MG63 (cell line): ENCODE data around the gene TMEM61. TPM values are rescaled to one million over a fixed set of nuclear protein-coding genes. Genes with fewer than 3 reads are reported as not detected.
A peak's percentile ranks its signal among the peaks of the same experiment; 100 is the strongest.
"Not testable (repeated sequence)": the region's sequence is repeated elsewhere in the genome, so short reads cannot be mapped to it uniquely, and the experiment has no call there.

Experiments used
- DNase-seq: peaks from one replicate; pipeline ENCODE4 v3.0.0-alpha.2; 2020
- H3K27me3 ChIP-seq: fragments of 250-450 bp; sonication (Bioruptor Pico); 2 replicates; pipeline ENCODE4 v1.5.1; 2020; ENCODE audit warnings: mild to moderate bottlenecking, moderate library complexity
- H3K36me3 ChIP-seq: fragments of 250-450 bp; sonication (Bioruptor Pico); 2 replicates; pipeline ENCODE4 v1.5.1; 2020; ENCODE audit warnings: mild to moderate bottlenecking, moderate library complexity
- H3K4me3 ChIP-seq: fragments of 250-450 bp; sonication (Bioruptor Pico); 2 replicates; pipeline ENCODE4 v1.5.1; 2020; ENCODE audit warnings: mild to moderate bottlenecking, moderate library complexity
- H3K9me3 ChIP-seq: fragments of 250-450 bp; sonication (Bioruptor Pico); 2 replicates; pipeline ENCODE4 v1.5.1; 2020; ENCODE audit warnings: mild to moderate bottlenecking, moderate library complexity
- total RNA-seq: library from RNA; depleted of rRNA; stranded (reverse); fragments of >200 nt; shearing (Covaris generic); gene quantifications from 2 replicates; pipeline ENCODE4 v1.2.3, GENCODE V29; 2014; ENCODE audit warnings: low replicate concordance

TMEM61 gene
- total RNA-seq, 1 experiment from 2014 or later = not detected

DNA sequence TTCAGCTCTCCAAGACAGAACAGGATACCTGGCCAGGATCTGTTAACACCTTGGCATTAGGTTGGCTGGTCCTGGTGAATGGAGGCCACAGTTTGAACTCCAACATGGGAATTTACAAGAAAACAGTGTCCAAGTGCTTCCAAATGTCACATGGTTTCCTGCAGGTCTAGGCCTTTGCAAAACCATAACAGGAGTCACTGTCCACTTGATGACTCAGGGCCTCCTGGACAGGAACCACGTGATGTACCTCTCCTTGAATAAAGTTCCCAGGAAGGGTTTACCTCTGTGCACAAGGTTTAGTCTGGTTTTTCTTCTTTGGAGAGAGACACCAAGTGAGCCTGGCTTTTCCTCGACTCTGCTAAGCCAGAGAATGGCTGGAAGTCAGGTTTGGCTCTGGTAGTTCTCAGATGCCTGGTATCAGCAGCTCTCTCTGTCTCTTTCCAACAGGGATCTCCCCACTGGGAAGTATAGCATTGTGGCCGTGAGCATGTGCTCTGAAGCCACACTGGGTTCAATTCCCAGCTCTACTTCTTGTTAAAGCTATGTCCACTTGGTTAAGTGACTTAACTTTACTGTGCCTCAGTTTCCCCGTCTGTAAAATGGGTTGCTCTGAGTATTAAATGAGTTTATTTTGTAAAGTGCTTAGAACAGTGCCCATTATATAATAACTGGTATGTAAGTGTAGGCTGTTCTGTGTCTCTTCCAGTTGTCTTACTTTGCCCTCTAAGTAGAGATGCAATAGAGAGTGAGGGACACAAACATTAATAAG, 27.3 kb upstream of the TMEM61 start:
- DNase-seq = no peak

DNA sequence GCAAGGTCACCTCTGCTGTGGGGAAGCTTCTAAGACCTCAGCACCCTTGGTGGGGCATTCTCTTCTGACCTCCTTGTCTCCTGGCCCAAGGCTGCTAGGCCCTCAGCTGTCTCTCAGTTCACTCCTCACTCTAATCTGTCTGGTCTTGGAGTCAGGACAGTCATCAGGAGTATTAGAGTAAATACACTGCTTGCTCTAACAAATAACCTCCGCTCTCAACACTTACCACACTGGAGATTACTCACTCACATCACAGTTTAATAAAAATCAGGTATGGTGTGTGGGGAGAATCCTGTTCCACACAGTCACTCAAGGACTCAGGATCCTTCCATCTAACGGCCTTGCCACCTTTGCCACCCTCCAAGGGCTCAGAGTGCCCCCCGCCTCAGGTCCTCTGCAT, 26.6 kb upstream of the TMEM61 start:
- no peak for DNase-seq
- H3K4me3 ChIP-seq = no peak overlapping the region
- peaks cover 8% of the 10 kb centered on the region for H3K9me3 ChIP-seq
- no peaks in the 10 kb centered on the region for H3K27me3 ChIP-seq
- H3K36me3 ChIP-seq = no peaks in the 10 kb centered on the region

More for the DNA sequence above, 27.3 kb upstream of the TMEM61 start:
- no peaks in the 10 kb centered on the region for H3K36me3 ChIP-seq
- H3K9me3 ChIP-seq = peaks cover 5% of the 10 kb centered on the region
- H3K27me3 ChIP-seq = no peaks in the 10 kb centered on the region
- H3K4me3 ChIP-seq = no peak overlapping the region

DNA sequence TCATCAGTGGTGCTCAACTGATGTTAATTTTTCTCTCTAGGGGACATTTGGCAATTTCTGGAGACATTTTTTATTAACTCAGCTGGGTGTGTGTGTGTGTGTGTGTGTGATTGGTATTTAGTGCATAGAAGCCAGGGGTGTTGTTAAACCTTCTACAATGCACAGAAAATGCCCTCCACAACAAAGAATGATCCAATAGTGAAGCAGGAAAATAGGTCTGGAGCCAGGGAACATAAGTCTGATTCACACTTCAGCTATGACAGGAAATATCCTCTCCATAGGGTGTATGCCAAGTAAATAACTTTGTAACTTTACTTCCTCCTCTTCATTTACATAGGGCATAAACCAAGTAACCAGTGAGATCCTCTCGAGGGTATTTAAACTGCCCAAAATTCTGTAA, 25.1 kb upstream of the TMEM61 start:
- Histone ChIP-seq H3K36me3 (no peaks in the 10 kb centered on the region), H3K9me3 (peaks cover 8% of the 10 kb centered on the region), H3K4me3 (no peak overlapping the region), H3K27me3 (no peaks in the 10 kb centered on the region)
- peak; percentile 54 for DNase-seq

DNA sequence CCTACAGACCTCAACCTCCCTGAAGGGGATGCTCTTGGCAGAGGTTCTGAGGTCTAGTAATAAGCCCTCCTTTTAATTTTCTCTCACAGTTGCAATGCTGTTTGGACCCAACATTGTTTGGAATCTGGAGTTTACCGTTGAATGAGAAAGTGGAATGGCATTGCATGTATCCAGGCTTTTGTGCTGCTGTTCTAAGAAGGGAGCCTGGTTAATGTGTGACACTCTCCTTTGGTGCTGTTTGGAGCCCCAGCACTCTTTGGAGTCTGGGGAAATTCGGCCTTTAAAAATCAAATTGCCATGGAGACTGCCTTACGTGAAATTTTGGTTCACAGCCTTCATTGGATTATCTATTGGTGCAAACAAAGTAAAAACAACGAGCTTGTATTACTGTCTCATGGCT, 23.7 kb upstream of the TMEM61 start:
- H3K36me3 ChIP-seq = no peaks in the 10 kb centered on the region
- no peak for DNase-seq
- no peaks in the 10 kb centered on the region for H3K27me3 ChIP-seq
- H3K9me3 ChIP-seq = peaks cover 8% of the 10 kb centered on the region
- no peak overlapping the region for H3K4me3 ChIP-seq

DNA sequence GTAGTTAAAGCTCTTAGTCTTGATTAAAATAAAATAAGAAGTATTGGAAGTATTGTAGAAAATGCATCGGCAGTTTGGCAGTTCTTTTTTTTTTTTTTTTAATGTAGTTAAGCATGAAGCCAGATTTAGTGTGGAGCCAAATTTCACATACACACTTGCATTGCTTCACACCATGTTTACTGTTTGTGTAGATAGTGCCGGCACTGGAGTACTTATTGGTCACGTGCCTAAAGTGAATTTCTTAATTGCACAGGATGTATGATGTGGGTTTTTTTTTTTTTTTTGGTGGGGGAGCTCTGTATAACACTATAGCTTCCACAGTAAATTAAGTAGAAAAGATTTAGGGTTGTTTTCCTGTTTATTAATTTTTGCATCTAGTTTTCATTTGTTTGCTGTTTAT, 21.2 kb upstream of the TMEM61 start:
- no peak for DNase-seq
- H3K36me3 ChIP-seq = no peaks in the 10 kb centered on the region
- H3K4me3 ChIP-seq = no peak overlapping the region
- peaks cover 8% of the 10 kb centered on the region for H3K9me3 ChIP-seq
- H3K27me3 ChIP-seq = no peaks in the 10 kb centered on the region

DNA sequence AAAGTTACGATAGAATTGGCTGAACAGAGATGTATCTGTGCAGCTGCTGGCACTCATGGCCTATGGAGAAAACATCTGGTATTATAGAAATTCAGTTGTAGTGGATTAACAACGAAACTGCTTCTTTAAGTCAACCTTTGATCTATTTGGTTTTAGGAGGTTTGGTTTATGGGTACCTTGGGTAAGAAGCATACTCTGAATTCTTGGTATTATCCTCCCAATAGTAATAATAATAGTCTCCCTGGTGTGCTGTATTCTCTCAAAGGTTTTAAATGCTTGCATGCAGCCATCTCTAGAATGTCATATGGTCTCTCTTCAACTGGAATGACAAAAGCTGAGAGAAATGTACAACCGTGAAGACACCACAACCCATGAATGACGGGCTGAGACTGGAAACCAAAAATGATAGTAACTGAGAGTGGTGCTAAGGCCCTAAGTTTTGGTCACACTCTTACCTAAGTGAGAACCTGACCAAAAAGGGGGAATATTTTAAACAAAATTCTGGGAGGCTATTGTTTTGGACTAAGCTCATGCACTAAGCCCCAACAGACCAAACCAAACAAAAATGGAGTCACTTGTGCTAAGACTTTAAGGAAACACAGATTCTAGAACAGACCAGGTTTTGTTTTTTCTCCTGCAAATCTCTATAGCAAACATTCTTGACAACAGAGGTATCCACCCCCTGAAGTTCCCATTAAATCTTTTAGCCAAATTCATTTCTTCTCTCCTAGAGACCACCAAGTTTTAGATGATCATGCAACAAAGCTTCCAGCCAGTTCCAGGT, 17.6 kb upstream of the TMEM61 start:
- Histone ChIP-seq H3K9me3 (peaks cover 5% of the 10 kb centered on the region), H3K4me3 (no peak overlapping the region), H3K27me3 (no peaks in the 10 kb centered on the region), H3K36me3 (no peaks in the 10 kb centered on the region)
- no peak for DNase-seq

DNA sequence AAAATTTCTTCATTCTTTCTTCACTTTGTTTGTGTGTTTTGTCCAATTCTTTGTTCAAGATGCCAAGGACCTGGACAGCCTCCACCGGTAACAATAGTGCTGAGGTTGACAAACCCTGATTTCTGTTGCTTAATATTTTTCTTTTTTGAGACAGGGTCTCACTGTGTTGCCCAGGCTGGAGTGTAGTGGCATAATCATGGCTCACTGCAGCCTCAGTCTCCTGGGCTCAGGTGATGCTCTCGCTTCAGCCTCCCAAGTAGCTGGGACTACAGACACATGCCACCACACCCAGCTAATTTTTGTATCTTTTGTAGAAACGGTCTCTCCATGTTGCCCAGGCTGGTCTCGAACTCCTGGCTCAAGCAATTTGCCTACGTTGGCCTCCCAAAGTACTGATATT, 16.6 kb upstream of the TMEM61 start:
- not testable (repeated sequence) for H3K4me3 ChIP-seq, H3K27me3 ChIP-seq, DNase-seq, H3K9me3 ChIP-seq, H3K36me3 ChIP-seq

DNA sequence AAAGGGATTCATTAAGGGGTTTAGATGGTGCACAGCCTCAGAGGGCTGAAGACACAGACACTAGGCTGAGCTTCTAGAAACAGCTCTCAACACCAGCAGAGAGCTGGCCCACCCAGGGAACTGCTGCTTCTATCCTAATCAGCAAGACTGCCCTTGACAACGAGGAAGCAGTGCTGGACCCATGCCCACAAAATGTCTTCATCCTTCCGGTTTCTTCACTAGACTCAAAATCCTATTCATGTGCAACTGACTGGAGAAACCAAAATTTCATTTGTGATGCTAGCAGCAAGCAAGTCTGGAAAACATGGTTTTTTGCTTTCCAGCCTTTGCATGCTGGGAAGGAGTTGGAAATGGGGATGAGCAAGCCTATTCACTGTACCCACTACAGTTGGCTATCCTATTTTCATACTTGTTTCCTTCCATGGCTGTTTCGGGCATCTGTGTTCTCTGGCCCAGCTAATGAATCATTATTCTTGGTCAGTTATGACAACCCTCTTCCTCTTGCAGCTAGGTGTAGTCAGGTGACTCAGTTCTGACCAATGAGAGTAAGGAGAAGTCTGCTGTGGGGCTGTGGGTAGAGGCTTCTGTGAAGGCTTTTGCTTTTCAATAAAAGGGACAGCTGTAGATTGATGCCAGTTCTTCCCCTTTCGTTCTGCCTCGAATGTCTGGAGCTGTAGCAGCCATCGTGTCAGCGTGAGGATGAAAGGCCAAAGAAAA, 14.6 kb upstream of the TMEM61 start:
- Histone ChIP-seq H3K36me3 (no peaks in the 10 kb centered on the region), H3K9me3 (no peaks in the 10 kb centered on the region), H3K4me3 (no peak overlapping the region), H3K27me3 (no peaks in the 10 kb centered on the region)
- DNase-seq = peak; percentile 62

DNA sequence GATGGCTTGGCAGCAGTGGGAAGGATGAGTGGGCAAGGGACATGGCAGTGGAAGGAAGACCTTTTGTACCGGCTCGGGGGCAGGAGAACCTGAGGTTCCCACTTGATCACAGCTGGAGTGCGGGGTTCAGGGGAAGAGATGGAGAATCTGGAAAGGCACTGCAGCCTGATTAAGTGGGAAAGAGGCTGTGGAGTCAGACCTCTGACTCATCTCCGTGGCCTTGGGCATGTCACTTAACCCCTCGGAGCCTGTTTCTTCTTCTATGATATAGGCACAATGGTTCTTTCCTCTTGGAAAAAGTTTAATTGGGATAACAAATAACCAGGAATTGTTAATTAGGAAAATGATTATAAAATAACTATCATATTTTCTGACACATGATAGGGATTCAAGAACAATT, 13.1 kb upstream of the TMEM61 start:
- DNase-seq = no peak
- Histone ChIP-seq H3K27me3 (no peaks in the 10 kb centered on the region), H3K4me3 (no peak overlapping the region), H3K9me3 (no peaks in the 10 kb centered on the region), H3K36me3 (no peaks in the 10 kb centered on the region)

DNA sequence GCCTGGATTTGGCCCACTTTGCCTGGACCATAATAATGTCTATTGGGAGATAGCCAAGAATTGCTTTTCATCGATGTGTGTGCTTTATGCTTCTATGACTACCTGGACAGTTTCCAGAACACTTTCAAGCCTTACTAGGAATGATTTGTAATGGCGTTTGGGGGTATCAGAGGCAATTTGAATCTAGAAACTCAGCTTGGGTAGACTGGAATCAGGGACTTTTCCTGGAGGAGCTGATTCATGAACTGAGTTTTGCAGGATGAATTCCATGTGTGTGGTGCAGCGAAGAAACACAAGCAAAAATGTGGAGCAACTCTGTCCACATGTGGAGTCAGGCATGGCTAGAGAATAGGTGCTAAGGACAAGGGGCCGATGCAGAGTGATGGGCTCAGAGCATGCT, 11.9 kb upstream of the TMEM61 start:
- Histone ChIP-seq H3K4me3 (no peak overlapping the region), H3K27me3 (no peaks in the 10 kb centered on the region), H3K36me3 (no peaks in the 10 kb centered on the region), H3K9me3 (no peaks in the 10 kb centered on the region)
- DNase-seq = no peak

DNA sequence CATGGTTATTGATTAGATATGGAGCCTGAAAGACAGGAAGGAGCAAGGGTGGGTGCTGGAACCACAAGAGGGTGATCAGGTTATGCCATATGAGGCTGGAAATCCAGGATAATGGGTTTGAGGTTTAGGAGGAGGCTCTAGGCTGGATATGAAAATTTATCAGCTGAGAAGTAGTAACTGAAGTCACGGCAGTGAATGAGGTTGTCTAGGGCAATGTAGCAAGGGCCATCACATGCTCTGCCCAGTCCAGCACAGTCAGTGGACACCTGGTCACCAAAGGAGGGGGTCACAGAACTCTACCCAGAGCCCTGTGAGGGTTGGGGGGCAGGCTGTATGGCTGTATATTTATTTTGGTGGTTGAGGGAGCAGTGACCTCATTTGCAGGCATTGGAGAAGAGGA, 10.5 kb upstream of the TMEM61 start:
- H3K4me3 ChIP-seq = no peak overlapping the region
- H3K36me3 ChIP-seq = no peaks in the 10 kb centered on the region
- no peaks in the 10 kb centered on the region for H3K9me3 ChIP-seq
- no peaks in the 10 kb centered on the region for H3K27me3 ChIP-seq
- DNase-seq = no peak

DNA sequence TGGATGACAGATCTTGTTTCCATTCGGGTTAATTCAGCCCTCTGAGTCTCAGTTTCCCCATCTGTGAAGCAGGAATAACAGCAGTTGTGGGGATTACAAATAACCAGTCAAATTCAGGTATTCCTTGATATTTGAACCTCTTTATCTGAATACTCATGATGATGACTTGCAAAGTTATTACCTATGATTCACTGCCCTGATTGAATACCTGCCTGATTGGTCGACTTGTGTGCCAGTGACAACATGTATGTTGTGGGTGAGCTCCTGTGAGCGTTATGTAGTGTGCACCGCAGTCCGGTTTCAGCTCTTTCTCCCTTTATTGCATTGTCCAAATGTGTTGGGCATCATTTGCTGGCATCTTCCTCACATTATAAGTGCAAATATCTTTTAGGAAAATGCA, 9.5 kb upstream of the TMEM61 start:
- no peak for DNase-seq

DNA sequence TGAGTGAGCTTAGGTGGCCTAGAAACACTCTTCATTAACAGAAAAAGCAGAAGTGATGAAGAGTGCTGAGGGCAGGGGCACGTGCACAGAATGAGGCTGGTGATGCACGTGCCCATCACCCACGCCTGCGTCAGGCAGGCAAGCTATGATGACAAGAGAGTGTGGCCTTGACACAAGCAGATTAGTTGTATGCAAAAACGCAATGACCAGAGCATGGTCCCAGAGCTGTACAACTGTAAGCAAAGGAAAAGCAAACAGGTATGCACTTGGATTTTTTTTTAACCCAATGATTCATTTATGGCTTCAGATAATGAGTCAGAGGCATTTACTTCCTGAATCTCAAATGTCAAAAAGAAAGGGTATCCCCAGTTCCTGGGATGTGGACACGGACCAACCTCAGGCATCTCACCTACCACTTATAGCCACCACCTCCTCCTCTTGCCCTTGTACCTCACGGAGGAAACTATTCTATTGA, 9.1 kb upstream of the TMEM61 start:
- H3K9me3 ChIP-seq = no peaks in the 10 kb centered on the region
- H3K4me3 ChIP-seq = no peak overlapping the region
- H3K36me3 ChIP-seq = no peaks in the 10 kb centered on the region
- DNase-seq = no peak
- H3K27me3 ChIP-seq = no peaks in the 10 kb centered on the region

More for the DNA sequence above, 9.5 kb upstream of the TMEM61 start:
- Histone ChIP-seq H3K9me3 (no peaks in the 10 kb centered on the region), H3K27me3 (no peaks in the 10 kb centered on the region), H3K4me3 (no peak overlapping the region), H3K36me3 (no peaks in the 10 kb centered on the region)

DNA sequence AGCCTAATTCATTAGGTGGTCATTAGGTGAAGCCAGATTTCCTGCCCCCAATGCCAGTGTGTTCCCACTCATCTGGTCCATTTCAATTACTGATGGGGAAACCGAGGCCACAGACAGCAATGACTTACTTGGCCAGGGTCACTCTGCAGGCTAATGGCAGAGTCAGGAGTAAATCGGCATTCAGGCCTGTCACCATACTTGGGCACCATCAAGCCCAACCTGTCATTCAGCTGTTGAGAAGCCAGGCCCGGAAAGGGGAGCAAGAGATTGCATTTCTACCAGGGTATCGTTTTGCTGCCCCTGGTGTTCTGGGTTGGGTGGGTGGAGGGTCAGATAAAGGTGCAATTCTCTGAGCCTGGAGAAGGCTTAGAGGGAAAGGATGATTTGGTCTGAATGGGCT, 8.0 kb upstream of the TMEM61 start:
- H3K27me3 ChIP-seq = no peaks in the 10 kb centered on the region
- no peak for DNase-seq
- no peak overlapping the region for H3K4me3 ChIP-seq
- H3K9me3 ChIP-seq = no peaks in the 10 kb centered on the region
- no peaks in the 10 kb centered on the region for H3K36me3 ChIP-seq

DNA sequence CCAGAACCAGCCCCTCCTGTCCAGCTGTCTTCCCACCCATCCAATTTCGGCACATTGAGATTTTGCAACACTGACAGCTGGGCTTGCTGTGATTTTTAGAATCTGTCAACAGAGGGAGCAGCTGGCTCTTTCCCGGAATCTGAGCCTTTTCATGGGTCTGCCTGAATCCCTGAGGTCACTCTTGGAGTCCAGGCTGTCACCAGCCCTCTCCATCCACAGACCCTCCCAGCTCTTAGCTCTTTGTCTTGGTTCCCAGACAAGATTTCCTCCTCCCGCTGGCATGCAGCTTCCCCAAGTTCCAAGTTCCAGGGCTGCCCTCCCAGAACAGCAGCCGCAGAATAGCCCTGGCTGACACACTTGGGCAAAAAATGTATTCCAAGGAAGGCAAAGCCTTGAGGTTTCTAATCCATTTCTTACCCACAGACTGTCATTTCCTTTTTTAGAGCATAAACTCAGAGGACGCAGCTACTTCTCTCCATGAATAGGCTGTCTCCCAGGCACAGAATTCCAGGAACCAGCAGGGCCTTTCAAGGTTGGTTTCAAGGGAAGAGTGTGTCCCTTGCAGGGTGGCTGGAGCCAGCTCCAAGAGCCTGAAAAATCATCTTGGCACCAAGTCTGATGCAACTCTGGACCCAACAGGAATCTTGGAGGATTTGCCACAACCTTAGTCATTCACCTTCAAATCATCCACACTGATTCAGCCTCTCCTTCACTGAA, 7.1 kb upstream of the TMEM61 start:
- H3K9me3 ChIP-seq = no peaks in the 10 kb centered on the region
- no peaks in the 10 kb centered on the region for H3K36me3 ChIP-seq
- H3K4me3 ChIP-seq = no peak overlapping the region
- peak; percentile 74 for DNase-seq
- H3K27me3 ChIP-seq = no peaks in the 10 kb centered on the region

DNA sequence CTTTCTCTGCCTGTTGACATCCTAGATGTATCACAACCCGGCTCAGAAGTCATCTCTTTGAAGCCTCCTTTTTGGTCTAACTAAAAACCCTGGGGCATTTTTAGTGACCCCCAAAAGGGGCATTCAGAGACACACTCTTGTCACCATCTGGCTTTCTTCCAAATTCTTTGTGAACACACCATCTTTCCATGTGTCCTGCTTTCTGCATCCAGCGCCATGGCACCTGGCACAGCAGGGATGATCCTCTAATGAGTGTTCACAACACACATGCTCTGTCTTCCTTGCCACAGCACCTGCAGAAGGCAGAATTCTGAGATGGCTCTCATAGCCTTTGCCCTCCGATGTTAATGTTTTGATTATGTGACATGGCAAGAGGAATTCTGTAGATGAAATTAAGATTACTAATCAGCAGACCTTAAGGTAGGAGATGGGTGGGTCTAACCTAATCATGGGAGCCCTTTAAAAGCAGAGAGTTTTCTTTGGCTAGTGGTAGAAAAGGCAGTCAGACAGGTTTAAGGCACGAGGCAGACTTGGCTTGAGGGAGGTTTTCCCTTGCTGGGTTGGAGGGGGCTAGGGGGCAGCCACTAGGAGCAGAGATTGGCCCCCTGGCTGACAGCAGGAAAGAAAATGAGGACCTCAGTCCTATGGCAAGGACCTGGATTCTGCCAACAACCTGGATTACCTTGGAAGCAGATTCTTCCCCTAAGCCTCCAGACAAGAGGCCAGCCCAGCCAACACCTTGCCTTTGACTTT, 4.9 kb upstream of the TMEM61 start:
- Histone ChIP-seq H3K9me3 (no peaks in the 10 kb centered on the region), H3K36me3 (no peaks in the 10 kb centered on the region), H3K4me3 (no peak overlapping the region), H3K27me3 (no peaks in the 10 kb centered on the region)
- DNase-seq = no peak
